PC-3 (cell line): ENCODE data around the gene ZNF213. TPM values are rescaled to one million over a fixed set of nuclear protein-coding genes. Genes with fewer than 3 reads are reported as not detected.

Source experiments
- ATAC-seq: fragments of 200-7000 bp; cut with Tn5 transposase; 2 replicates; pipeline ENCODE4 v1.9.1; 2020; ENCODE audit warnings: mild to moderate bottlenecking, moderate library complexity
- BruUV-seq: library from RNA; stranded (reverse); fragments of 400-500 nt; replicated peaks from 2 replicates; lab custom pipeline; 2021; lab: Mats Ljungman, UMichigan
- CTCF ChIA-PET: fragments of 300-600 bp; sonication (Branson Sonifier 250); formaldehyde crosslinking; loops from one replicate; lab custom pipeline; 2022; ENCODE audit warnings: antibody characterized with exemption; lab: Charles Lee
- POLR2A ChIA-PET: fragments of 300-600 bp; sonication (Branson Sonifier 250); formaldehyde crosslinking; loops from one replicate; lab custom pipeline; 2022; ENCODE audit warnings: antibody characterized with exemption; ENCODE audit not compliant: unreplicated experiment; lab: Charles Lee
- DNase-seq: peaks from one replicate; pipeline ENCODE4 v3.0.0-alpha.2; 2015
- H2AFZ ChIP-seq: fragments of 300-600 bp; sonication (generic); 2 replicates; pipeline ENCODE4 v1.6.0; 2016; ENCODE audit warnings: antibody characterized with exemption, low read length
- H3F3A ChIP-seq: fragments of 300-600 bp; sonication (generic); one replicate; pipeline ENCODE4 v1.6.0; 2017; ENCODE audit warnings: antibody characterized with exemption, low read length, control low read depth, mild to moderate bottlenecking; ENCODE audit not compliant: unreplicated experiment
- H3K27ac ChIP-seq: fragments of 300-600 bp; sonication (generic); 2 replicates; pipeline ENCODE4 v1.5.1; 2016; ENCODE audit warnings: mild to moderate bottlenecking, low read length
- H3K27me3 ChIP-seq: fragments of 300-600 bp; sonication (generic); 2 replicates; pipeline ENCODE4 v1.6.1; 2016; ENCODE audit warnings: low read length, mixed read lengths
- H3K36me3 ChIP-seq: fragments of 300-600 bp; sonication (generic); 2 replicates; pipeline ENCODE4 v1.6.1; 2016; ENCODE audit warnings: low read depth, mixed run types, low read length, mixed read lengths
- H3K4me1 ChIP-seq: fragments of 300-600 bp; sonication (generic); 2 replicates; pipeline ENCODE4 v1.5.1; 2016; ENCODE audit warnings: low read length; ENCODE audit not compliant: insufficient read depth
- H3K4me2 ChIP-seq: fragments of 300-600 bp; sonication (generic); 2 replicates; pipeline ENCODE4 v1.6.0; 2016; ENCODE audit warnings: low read length
- H3K4me3 ChIP-seq: fragments of 300-600 bp; sonication (generic); 2 replicates; pipeline ENCODE4 v1.5.1; 2016; ENCODE audit warnings: mild to moderate bottlenecking, low read length, mixed read lengths
- H3K79me2 ChIP-seq: fragments of 300-600 bp; sonication (generic); 2 replicates; pipeline ENCODE4 v1.6.1; 2017; ENCODE audit warnings: low read length, mixed read lengths
- H3K9ac ChIP-seq: fragments of 300-600 bp; sonication (generic); 2 replicates; pipeline ENCODE4 v1.6.0; 2016; ENCODE audit warnings: mild to moderate bottlenecking, low read length
- H3K9me2 ChIP-seq: fragments of 300-600 bp; sonication (generic); replicated peaks from 2 replicates; pipeline ENCODE4 v1.6.1; 2016; ENCODE audit warnings: mixed run types, low read length, mixed read lengths
- H3K9me3 ChIP-seq: fragments of 300-600 bp; sonication (generic); 2 replicates; pipeline ENCODE4 v1.6.1; 2016; ENCODE audit warnings: low read length, mixed read lengths
- H4K20me1 ChIP-seq: fragments of 300-600 bp; sonication (generic); 2 replicates; pipeline ENCODE4 v1.6.1; 2016; ENCODE audit warnings: low read length, mixed read lengths
- EZH2 ChIP-seq: fragments of 300-600 bp; sonication (generic); IDR thresholded peaks from one replicate; pipeline ENCODE4 v1.6.1; 2017; ENCODE audit warnings: antibody characterized with exemption, mild to moderate bottlenecking, low read length; ENCODE audit not compliant: unreplicated experiment
- EZH2phosphoT487 ChIP-seq: fragments of 300-600 bp; sonication (generic); IDR thresholded peaks from 2 replicates; pipeline ENCODE4 v1.6.1; 2018; ENCODE audit warnings: mild to moderate bottlenecking, antibody characterized with exemption, low read length, borderline replicate concordance
- intact Hi-C: fragments of 100-400 bp; cut with micrococcal nuclease; formaldehyde crosslinking; loops from 2 replicates; pipeline ENCODE4 v1.9.0; 2023
- total RNA-seq: library from RNA; depleted of rRNA; stranded (reverse); fragments of >200 nt; gene quantifications from 2 replicates; pipeline ENCODE4 v1.2.3, GENCODE V29; 2014
- TF ChIP-seq, protein P1 (sequence below): fragments of 300-600 bp; sonication (generic); conservative IDR thresholded peaks from 2 replicates; pipeline ENCODE4 v1.5.1; 2017; ENCODE audit warnings: antibody characterized with exemption, low read depth, mild to moderate bottlenecking, low read length

ZNF213 gene
- total RNA-seq, 1 experiment from 2014 or later = 3.6 TPM

DNA sequence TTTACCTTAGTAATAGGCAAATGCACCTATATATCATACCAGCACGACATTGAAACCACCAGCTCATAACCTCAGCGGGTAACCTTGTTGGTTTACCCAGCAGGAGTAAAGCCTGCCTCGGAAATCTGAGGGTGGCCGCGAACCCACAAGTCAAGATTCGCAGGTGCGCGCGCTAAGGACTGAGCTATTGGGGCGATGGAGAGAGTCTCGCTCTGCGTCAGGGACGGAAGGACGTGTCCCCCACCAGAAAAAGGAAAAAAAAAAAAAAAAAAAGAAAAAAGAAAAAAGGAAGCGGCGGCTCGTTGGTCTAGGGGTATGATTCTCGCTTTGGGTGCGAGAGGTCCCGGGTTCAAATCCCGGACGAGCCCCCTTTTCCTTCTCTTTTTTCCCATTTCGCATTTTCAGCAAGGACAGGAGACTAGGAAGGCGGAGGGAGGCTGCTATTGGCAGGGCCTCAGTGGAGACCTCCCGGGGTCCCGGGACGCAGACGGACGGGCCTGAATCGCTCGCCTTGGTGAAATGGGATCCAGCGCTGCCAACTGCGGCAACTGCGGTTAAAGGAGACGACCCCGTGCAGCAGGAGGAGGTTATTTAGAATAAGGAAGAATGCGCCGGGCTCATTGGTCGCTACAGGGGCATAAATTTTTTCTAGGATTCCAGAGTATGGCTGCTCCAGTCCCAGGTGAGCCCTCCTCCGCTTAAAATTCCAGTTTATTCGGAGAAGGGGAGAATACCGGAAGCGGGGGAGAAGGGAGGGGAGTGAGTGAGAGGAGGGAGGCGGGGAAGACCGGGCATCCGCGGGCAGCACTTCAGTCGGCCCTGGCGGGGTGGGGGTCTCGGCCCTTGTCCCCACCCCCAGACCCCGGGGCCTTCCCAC is 53.2 kb downstream of the ZNF213 start, which contains the start of gene OR1F1:
TSS of gene OR1F1 (plus strand) at position 407 of the 877 bp plus-strand sequence.
- CTCF ChIA-PET = no interaction called here
- intact Hi-C loops = no loop called here
- H2AFZ ChIP-seq = no peak within 1 kb of the TSS

DNA sequence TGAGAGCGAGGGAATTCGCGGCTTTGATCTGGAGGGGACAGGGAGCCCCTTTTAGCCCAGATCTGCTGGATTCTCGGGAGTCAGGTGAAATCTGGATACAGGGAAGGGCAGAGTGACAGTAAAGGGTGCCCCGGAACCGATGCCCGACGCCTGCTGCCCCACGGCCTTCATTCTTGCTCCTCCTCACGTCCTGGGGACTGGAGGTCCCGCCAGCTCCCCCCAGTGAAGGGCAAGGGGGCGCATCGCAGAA is 53.8 kb downstream of the ZNF213 start:
- TF ChIP-seq EZH2 (no peak), EZH2phosphoT487 (no peak)
- TF ChIP-seq, protein P1, sequence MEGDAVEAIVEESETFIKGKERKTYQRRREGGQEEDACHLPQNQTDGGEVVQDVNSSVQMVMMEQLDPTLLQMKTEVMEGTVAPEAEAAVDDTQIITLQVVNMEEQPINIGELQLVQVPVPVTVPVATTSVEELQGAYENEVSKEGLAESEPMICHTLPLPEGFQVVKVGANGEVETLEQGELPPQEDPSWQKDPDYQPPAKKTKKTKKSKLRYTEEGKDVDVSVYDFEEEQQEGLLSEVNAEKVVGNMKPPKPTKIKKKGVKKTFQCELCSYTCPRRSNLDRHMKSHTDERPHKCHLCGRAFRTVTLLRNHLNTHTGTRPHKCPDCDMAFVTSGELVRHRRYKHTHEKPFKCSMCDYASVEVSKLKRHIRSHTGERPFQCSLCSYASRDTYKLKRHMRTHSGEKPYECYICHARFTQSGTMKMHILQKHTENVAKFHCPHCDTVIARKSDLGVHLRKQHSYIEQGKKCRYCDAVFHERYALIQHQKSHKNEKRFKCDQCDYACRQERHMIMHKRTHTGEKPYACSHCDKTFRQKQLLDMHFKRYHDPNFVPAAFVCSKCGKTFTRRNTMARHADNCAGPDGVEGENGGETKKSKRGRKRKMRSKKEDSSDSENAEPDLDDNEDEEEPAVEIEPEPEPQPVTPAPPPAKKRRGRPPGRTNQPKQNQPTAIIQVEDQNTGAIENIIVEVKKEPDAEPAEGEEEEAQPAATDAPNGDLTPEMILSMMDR = no peak
- no peak overlapping the region for H3K27ac ChIP-seq
- intact Hi-C loops = no loop called here

More for the DNA sequence above, 53.2 kb downstream of the ZNF213 start, which contains the start of gene OR1F1:
- Histone ChIP-seq H3K27me3 (no peaks in the 10 kb centered on the region), H3K27ac (no peak within 1 kb of the TSS), H3F3A (no peaks in the 10 kb centered on the region), H3K36me3 (no peaks in the 10 kb centered on the region), H3K79me2 (no peaks in the 10 kb centered on the region), H3K4me3 (no peak within 1 kb of the TSS), H4K20me1 (no peaks in the 10 kb centered on the region), H3K9ac (no peak within 1 kb of the TSS), H3K9me3 (no peaks in the 10 kb centered on the region), H3K9me2 (no peaks in the 10 kb centered on the region), H3K4me1 (no peaks in the 10 kb centered on the region), H3K4me2 (no peak within 1 kb of the TSS)
- POLR2A ChIA-PET = no interaction called here
- no peak for ATAC-seq
- TF ChIP-seq EZH2phosphoT487 (no peak), EZH2 (no peak)
- TF ChIP-seq, protein P1 = no peak
- DNase-seq = no peak
- no TSS peak for BruUV-seq

More for the DNA sequence above, 53.8 kb downstream of the ZNF213 start:
- Histone ChIP-seq H3K9me3 (no peaks in the 10 kb centered on the region), H4K20me1 (no peaks in the 10 kb centered on the region), H3K9me2 (no peaks in the 10 kb centered on the region), H3K27me3 (no peaks in the 10 kb centered on the region), H3K79me2 (no peaks in the 10 kb centered on the region), H2AFZ (no peak overlapping the region), H3K4me1 (no peaks in the 10 kb centered on the region), H3K4me3 (no peak overlapping the region), H3K4me2 (no peak overlapping the region), H3K36me3 (no peaks in the 10 kb centered on the region), H3K9ac (no peak overlapping the region), H3F3A (no peaks in the 10 kb centered on the region)
- CTCF ChIA-PET = no interaction called here
- DNase-seq = no peak
- POLR2A ChIA-PET = no interaction called here
- no peak for ATAC-seq
- no TSS peak for BruUV-seq
